Activated CD8-positive, alpha-beta memory T cell treated with anti-CD3 and anti-CD28 coated beads, Interleukin-2, amount 10 ng/mL, durations not matched to agents 7 days and 5 days (primary cell): ENCODE results near the gene CASQ1. TPM values are rescaled to one million over a fixed set of nuclear protein-coding genes. Genes with fewer than 3 reads are reported as not detected.

Experiments used
- ATAC-seq: fragments of 150-1000 bp; cut with Tn5 transposase; one replicate; pipeline ENCODE4 v1.10.0; 2021; ENCODE audit warnings: moderate library complexity
- CTCF ChIA-PET: fragments of 350-600 bp; sonication (Branson Sonifier 250); formaldehyde crosslinking; loops from one replicate; lab custom pipeline; 2021; ENCODE audit warnings: antibody characterized with exemption; lab: Charles Lee
- DNase-seq: peaks from one replicate; pipeline ENCODE4 v3.0.0-alpha.2; 2020
- H3K27ac Mint-ChIP-seq: one replicate; pipeline ENCODE4 v1.8.0; 2021; ENCODE audit warnings: mild to moderate bottlenecking, mixed read lengths
- H3K27me3 Mint-ChIP-seq: one replicate; pipeline ENCODE4 v1.8.0; 2021; ENCODE audit warnings: mixed read lengths
- H3K36me3 Mint-ChIP-seq: one replicate; pipeline ENCODE4 v1.8.0; 2021; ENCODE audit warnings: mild to moderate bottlenecking, mixed read lengths
- H3K4me1 Mint-ChIP-seq: one replicate; pipeline ENCODE4 v1.8.0; 2021; ENCODE audit warnings: mixed read lengths
- H3K4me3 Mint-ChIP-seq: one replicate; pipeline ENCODE4 v1.8.0; 2021; ENCODE audit warnings: mild to moderate bottlenecking, moderate library complexity, mixed read lengths
- H3K9me3 Mint-ChIP-seq: one replicate; pipeline ENCODE4 v1.8.0; 2022; ENCODE audit warnings: low read depth, mixed read lengths
- total RNA-seq, 2 experiments: library from RNA; stranded (reverse); gene quantifications; one replicate each; pipeline ENCODE4 v1.2.3, GENCODE V29; 2021

The CASQ1 gene
- total RNA-seq, 2 experiments from 2014 or later, result 0.68 TPM; not detected in 1

GRCh38 chr1:160209321-160210046, 19.1 kb downstream of the CASQ1 start:
- CTCF ChIA-PET, result interaction anchor here (0.8 to 2.3 kb wide), 6 partner anchors 16 to 107 kb away, joined by 3 to 8 read pairs (median 5); no protein-coding TSS in a partner anchor
- peak overlapping the region; percentile 30 for H3K27ac Mint-ChIP-seq
- no peak overlapping the region for H3K4me3 Mint-ChIP-seq
- peak; percentile 38 for DNase-seq
- H3K9me3 Mint-ChIP-seq, result no peaks in the 10 kb centered on the region
- no peak for ATAC-seq
- no peaks in the 10 kb centered on the region for H3K27me3 Mint-ChIP-seq
- H3K36me3 Mint-ChIP-seq, result peaks cover 21% of the 10 kb centered on the region
- peaks cover 29% of the 10 kb centered on the region for H3K4me1 Mint-ChIP-seq

GRCh38 chr1:160210561-160210960, 20.2 kb downstream of the CASQ1 start:
- H3K4me1 Mint-ChIP-seq, result peaks cover 25% of the 10 kb centered on the region
- no peak for ATAC-seq
- peak; percentile 33 for DNase-seq
- H3K9me3 Mint-ChIP-seq, result no peaks in the 10 kb centered on the region
- H3K4me3 Mint-ChIP-seq, result no peak overlapping the region
- no peak overlapping the region for H3K27ac Mint-ChIP-seq
- no peaks in the 10 kb centered on the region for H3K27me3 Mint-ChIP-seq
- H3K36me3 Mint-ChIP-seq, result peaks cover 23% of the 10 kb centered on the region
- CTCF ChIA-PET, result interaction anchor here (2.3 kb wide), 1 partner anchor 18 kb away, joined by 6 read pairs; no protein-coding TSS in a partner anchor

- Mint-ChIP-seq H3K4me1 (peaks cover 21% of the 10 kb centered on the region), H3K36me3 (peaks cover 23% of the 10 kb centered on the region), H3K27ac (no peak overlapping the region), H3K9me3 (no peaks in the 10 kb centered on the region), H3K4me3 (no peak overlapping the region), H3K27me3 (no peaks in the 10 kb centered on the region)
- CTCF ChIA-PET, result interaction anchor here (1.2 to 2.3 kb wide), 2 partner anchors 11 to 18 kb away, joined by 3 to 6 read pairs; no protein-coding TSS in a partner anchor
- DNase-seq, result peak; percentile 38
- ATAC-seq, result no peak
Observed at GRCh38 chr1:160211046-160211790, 20.8 kb downstream of the CASQ1 start.

GRCh38 chr1:160214481-160215140, 24.2 kb downstream of the CASQ1 start:
- CTCF ChIA-PET, result no interaction called here
- Mint-ChIP-seq H3K27ac (no peak overlapping the region), H3K9me3 (no peaks in the 10 kb centered on the region), H3K36me3 (peaks cover 26% of the 10 kb centered on the region), H3K4me3 (no peak overlapping the region), H3K4me1 (peaks cover 6% of the 10 kb centered on the region), H3K27me3 (no peaks in the 10 kb centered on the region)
- ATAC-seq (no peak), DNase-seq (peak; percentile 25)

GRCh38 chr1:160216301-160216700, 25.9 kb downstream of the CASQ1 start:
- CTCF ChIA-PET, result no interaction called here
- DNase-seq (no peak), ATAC-seq (no peak)
- Mint-ChIP-seq H3K27me3 (no peaks in the 10 kb centered on the region), H3K9me3 (no peaks in the 10 kb centered on the region), H3K4me3 (no peak overlapping the region), H3K27ac (no peak overlapping the region), H3K4me1 (no peaks in the 10 kb centered on the region), H3K36me3 (peaks cover 34% of the 10 kb centered on the region)

GRCh38 chr1:160217481-160218051, 27.2 kb downstream of the CASQ1 start:
- Mint-ChIP-seq H3K9me3 (no peaks in the 10 kb centered on the region), H3K4me1 (no peaks in the 10 kb centered on the region)

GRCh38 chr1:160219062-160219929, 28.9 kb downstream of the CASQ1 start:
- Mint-ChIP-seq H3K36me3 (peaks cover 36% of the 10 kb centered on the region), H3K27ac (no peak overlapping the region), H3K4me1 (no peaks in the 10 kb centered on the region), H3K9me3 (no peaks in the 10 kb centered on the region), H3K27me3 (no peaks in the 10 kb centered on the region), H3K4me3 (no peak overlapping the region)
- no peak for ATAC-seq
- CTCF ChIA-PET, result interaction anchor here (0.6 to 2.4 kb wide), 7 partner anchors 11 to 209 kb away, joined by 3 to 8 read pairs (median 3); partner anchors contain the start of gene PEX19
- no peak for DNase-seq

More at GRCh38 chr1:160217481-160218051, 27.2 kb downstream of the CASQ1 start:
- H3K36me3 Mint-ChIP-seq, result peaks cover 35% of the 10 kb centered on the region
- H3K27me3 Mint-ChIP-seq, result no peaks in the 10 kb centered on the region
- DNase-seq (no peak), ATAC-seq (no peak)
- H3K27ac Mint-ChIP-seq, result no peak overlapping the region
- CTCF ChIA-PET, result no interaction called here
- no peak overlapping the region for H3K4me3 Mint-ChIP-seq

GRCh38 chr1:160220301-160220700, 29.9 kb downstream of the CASQ1 start:
- DNase-seq (no peak), ATAC-seq (no peak)
- Mint-ChIP-seq H3K27me3 (no peaks in the 10 kb centered on the region), H3K36me3 (peaks cover 41% of the 10 kb centered on the region), H3K9me3 (no peaks in the 10 kb centered on the region), H3K27ac (no peak overlapping the region), H3K4me1 (no peaks in the 10 kb centered on the region), H3K4me3 (no peak overlapping the region)
- CTCF ChIA-PET, result interaction anchor here (1.2 to 2.4 kb wide), 4 partner anchors 10 to 208 kb away, joined by 3 to 8 read pairs (median 4); partner anchors contain the start of gene PEX19

GRCh38 chr1:160221089-160221488, 30.7 kb downstream of the CASQ1 start:
- CTCF ChIA-PET, result interaction anchor here (1.0 to 2.4 kb wide), 2 partner anchors 28 to 63 kb away, joined by 3 to 8 read pairs; partner anchors contain the start of gene PEX19
- DNase-seq (no peak), ATAC-seq (no peak)
- Mint-ChIP-seq H3K9me3 (no peaks in the 10 kb centered on the region), H3K4me3 (no peak overlapping the region), H3K27ac (no peak overlapping the region), H3K36me3 (peaks cover 41% of the 10 kb centered on the region), H3K27me3 (no peaks in the 10 kb centered on the region), H3K4me1 (no peaks in the 10 kb centered on the region)

- Mint-ChIP-seq H3K4me1 (no peaks in the 10 kb centered on the region), H3K27me3 (no peaks in the 10 kb centered on the region), H3K9me3 (no peaks in the 10 kb centered on the region), H3K4me3 (no peak overlapping the region), H3K27ac (no peak overlapping the region), H3K36me3 (peaks cover 36% of the 10 kb centered on the region)
- CTCF ChIA-PET, result interaction anchor here (1.0 to 1.8 kb wide), 4 partner anchors 29 to 121 kb away, joined by 3 to 5 read pairs (median 4); partner anchors contain the start of gene CASQ1
- no peak for DNase-seq
- no peak for ATAC-seq
Observed at GRCh38 chr1:160222546-160222945, 32.2 kb downstream of the CASQ1 start.

GRCh38 chr1:160224606-160225005, 34.2 kb downstream of the CASQ1 start:
- no peak for ATAC-seq
- H3K27ac Mint-ChIP-seq, result no peak overlapping the region
- no peaks in the 10 kb centered on the region for H3K27me3 Mint-ChIP-seq
- no peaks in the 10 kb centered on the region for H3K9me3 Mint-ChIP-seq
- CTCF ChIA-PET, result interaction anchor here (2.0 kb wide), 1 partner anchor 31 kb away, joined by 5 read pairs; no protein-coding TSS in a partner anchor
- H3K4me3 Mint-ChIP-seq, result no peak overlapping the region
- H3K36me3 Mint-ChIP-seq, result peaks cover 39% of the 10 kb centered on the region
- no peaks in the 10 kb centered on the region for H3K4me1 Mint-ChIP-seq
- no peak for DNase-seq

- Mint-ChIP-seq H3K36me3 (peaks cover 40% of the 10 kb centered on the region), H3K4me3 (no peak overlapping the region), H3K4me1 (no peaks in the 10 kb centered on the region), H3K9me3 (no peaks in the 10 kb centered on the region), H3K27ac (no peak overlapping the region), H3K27me3 (no peaks in the 10 kb centered on the region)
- no peak for DNase-seq
- ATAC-seq, result no peak
- CTCF ChIA-PET, result interaction anchor here (0.9 to 2.0 kb wide), 3 partner anchors 19 to 66 kb away, joined by 3 to 7 read pairs (median 5); no protein-coding TSS in a partner anchor
Observed at GRCh38 chr1:160225345-160225744, 35.0 kb downstream of the CASQ1 start.
